IMR-90 (cell line): ENCODE data around the gene SPHK1. TPM values are rescaled to one million over a fixed set of nuclear protein-coding genes. Genes with fewer than 3 reads are reported as not detected.

Experiments used
- ATAC-seq: fragments of 200-7000 bp; cut with Tn5 transposase; 2 replicates; pipeline ENCODE4 v1.9.1; 2020; ENCODE audit warnings: low read depth, mild to moderate bottlenecking, moderate library complexity
- BruUV-seq: library from RNA; stranded (reverse); fragments of 400-500 nt; replicated peaks from 2 replicates; lab custom pipeline; 2021; lab: Mats Ljungman, UMichigan
- CTCF ChIA-PET: fragments of 300-600 bp; formaldehyde crosslinking; extraction: SDS; loops from one replicate; lab custom pipeline; 2021; ENCODE audit warnings: antibody characterized with exemption; lab: Yijun Ruan, JAX
- POLR2A ChIA-PET: fragments of 300-600 bp; sonication (Branson Sonifier 250); formaldehyde crosslinking; loops from one replicate; lab custom pipeline; 2022; ENCODE audit warnings: antibody characterized with exemption; ENCODE audit not compliant: unreplicated experiment; lab: Charles Lee
- DNase-seq: peaks from one replicate; pipeline ENCODE4 v3.0.0; 2013
- H2AFZ ChIP-seq: replicated peaks from 2 replicates; pipeline ENCODE3; 2013; ENCODE audit warnings: low read length, mild to moderate bottlenecking; ENCODE audit not compliant: poor library complexity
- H2AK5ac ChIP-seq: 2 replicates; pipeline ENCODE4 v1.6.1; 2013; ENCODE audit warnings: low read depth, low read length, inconsistent platforms
- H2AK9ac ChIP-seq: replicated peaks from 2 replicates; pipeline ENCODE3; 2013; ENCODE audit warnings: mild to moderate bottlenecking, low read depth, low read length, moderate library complexity; ENCODE audit not compliant: poor library complexity
- H2BK120ac ChIP-seq: 2 replicates; pipeline ENCODE4 v1.6.1; 2013; ENCODE audit warnings: low read depth, low read length, inconsistent platforms
- H2BK15ac ChIP-seq: 3 replicates; pipeline ENCODE4 v1.6.1; 2013; ENCODE audit warnings: low read depth, low read length, inconsistent platforms
- H2BK20ac ChIP-seq: 2 replicates; pipeline ENCODE4 v1.6.1; 2013; ENCODE audit warnings: low read depth, mild to moderate bottlenecking, inconsistent platforms, low read length, moderate library complexity
- H2BK5ac ChIP-seq: 2 replicates; pipeline ENCODE4 v1.6.1; 2013; ENCODE audit warnings: mild to moderate bottlenecking, low read depth, low read length, inconsistent platforms; ENCODE audit not compliant: poor library complexity, severe bottlenecking
- H3K14ac ChIP-seq: replicated peaks from 2 replicates; pipeline ENCODE4 v1.6.1; 2013; ENCODE audit warnings: low read depth, low read length, inconsistent platforms
- H3K18ac ChIP-seq: 2 replicates; pipeline ENCODE4 v1.6.1; 2013; ENCODE audit warnings: low read depth, low read length, control low read depth
- H3K23ac ChIP-seq: 2 replicates; pipeline ENCODE4 v1.6.1; 2013; ENCODE audit warnings: low read depth, low read length, inconsistent platforms
- H3K27ac ChIP-seq: 2 replicates; pipeline ENCODE4 v1.5.1; 2013; ENCODE audit warnings: mild to moderate bottlenecking, control low read depth, low read length; ENCODE audit not compliant: insufficient read depth
- H3K27me3 ChIP-seq: 2 replicates; pipeline ENCODE4 v1.6.1; 2013; ENCODE audit warnings: low read length; ENCODE audit not compliant: control insufficient read depth, insufficient read depth
- H3K36me3 ChIP-seq: 2 replicates; pipeline ENCODE4 v1.6.1; 2013; ENCODE audit warnings: low read length, mixed read lengths; ENCODE audit not compliant: control insufficient read depth, insufficient read depth
- H3K4ac ChIP-seq: 2 replicates; pipeline ENCODE4 v1.6.1; 2013; ENCODE audit warnings: low read depth, low read length, inconsistent platforms
- H3K4me1 ChIP-seq: 2 replicates; pipeline ENCODE4 v1.6.1; 2013; ENCODE audit warnings: low read length, mixed read lengths; ENCODE audit not compliant: control insufficient read depth, insufficient read depth
- H3K4me2 ChIP-seq: 2 replicates; pipeline ENCODE4 v1.6.1; 2013; ENCODE audit warnings: low read depth, mild to moderate bottlenecking, control low read depth, low read length, moderate library complexity
- H3K4me3 ChIP-seq: 2 replicates; pipeline ENCODE4 v1.5.1; 2013; ENCODE audit warnings: low read depth, mild to moderate bottlenecking, control low read depth, low read length, moderate library complexity; ENCODE audit not compliant: insufficient read depth
- H3K56ac ChIP-seq: 2 replicates; pipeline ENCODE4 v1.6.1; 2013; ENCODE audit warnings: low read length, inconsistent platforms; ENCODE audit not compliant: insufficient read depth; ENCODE audit errors: extremely low read depth
- H3K79me1 ChIP-seq, 2 experiments: 2 replicates each; pipeline ENCODE4 v1.6.1; 2013; ENCODE audit warnings: low read length in 2 of 2, inconsistent platforms in 1 of 2, low read depth in 1 of 2
- H3K9ac ChIP-seq: 2 replicates; pipeline ENCODE4 v1.6.1; 2013; ENCODE audit warnings: low read depth, low read length, control low read depth
- H3K9me1 ChIP-seq: 2 replicates; pipeline ENCODE4 v1.6.1; 2013; ENCODE audit warnings: low read length, inconsistent platforms; ENCODE audit not compliant: insufficient read depth
- H3K9me3 ChIP-seq: 2 replicates; pipeline ENCODE4 v1.6.1; 2013; ENCODE audit warnings: low read length; ENCODE audit not compliant: control insufficient read depth, insufficient read depth
- H4K20me1 ChIP-seq: 2 replicates; pipeline ENCODE4 v1.6.1; 2013; ENCODE audit warnings: low read length, inconsistent platforms; ENCODE audit not compliant: insufficient read depth
- H4K5ac ChIP-seq: 2 replicates; pipeline ENCODE4 v1.6.1; 2013; ENCODE audit warnings: mild to moderate bottlenecking, low read depth, low read length, control low read depth
- H4K8ac ChIP-seq, 2 experiments: 2 replicates each; pipeline ENCODE4 v1.6.1; 2013; ENCODE audit warnings: low read depth in 2 of 2, low read length in 2 of 2, control low read depth in 1 of 2, inconsistent platforms in 1 of 2
- H4K91ac ChIP-seq: 2 replicates; pipeline ENCODE4 v1.6.1; 2013; ENCODE audit warnings: low read depth, low read length, inconsistent platforms; ENCODE audit not compliant: insufficient read depth
- MXI1 ChIP-seq: IDR thresholded peaks from 2 replicates; pipeline ENCODE4 v1.6.1; 2012; ENCODE audit warnings: low read depth, mild to moderate bottlenecking, low read length, moderate library complexity, borderline replicate concordance
- RAD21 ChIP-seq: IDR thresholded peaks from 2 replicates; pipeline ENCODE4 v1.6.1; 2012; ENCODE audit warnings: low read length, improper control_type of control experiment
- RFX5 ChIP-seq: IDR thresholded peaks from 2 replicates; pipeline ENCODE4 v1.8.0; 2012; ENCODE audit warnings: low read depth, mild to moderate bottlenecking, low read length, moderate library complexity
- WGBS, 2 experiments: methylation state at CpG; one replicate each; pipeline versions ENCODE4 v1.1.5 to v1.1.7; 2013; ENCODE audit warnings: missing lambda C conversion rate in 2 of 2; ENCODE audit not compliant: insufficient read length in 1 of 2; ENCODE audit errors: extremely low coverage in 2 of 2; 5-methylcytosine and 5-hydroxymethylcytosine counted together
- dilution Hi-C: fragments of 300-500 bp; cut with HindIII; formaldehyde crosslinking; loops from one replicate; pipeline ENCODE4 v1.14.3; 2018; ENCODE audit warnings: low sequenced_read_pairs; ENCODE audit not compliant: unreplicated experiment
- in situ Hi-C: fragments of 300-500 bp; cut with MboI; formaldehyde crosslinking; loops from 3 replicates; pipeline ENCODE4 v1.14.3; 2019; ENCODE audit warnings: low sequenced_read_pairs, inconsistent platforms, mixed read lengths
- intact Hi-C: fragments of 100-400 bp; cut with micrococcal nuclease; formaldehyde crosslinking; loops from 2 replicates; pipeline ENCODE4 v1.10.0; 2022
- polyA plus RNA-seq, 3 experiments: library from polyadenylated mRNA; depleted of rRNA; stranded (reverse); fragments of >200 nt; gene quantifications; 2 replicates each; pipeline ENCODE4 v1.2.3, GENCODE V29; 2012; ENCODE audit warnings: low replicate concordance in 1 of 3
- total RNA-seq: library from RNA; depleted of rRNA; stranded (reverse); fragments of >200 nt; gene quantifications from 2 replicates; pipeline ENCODE4 v1.2.3, GENCODE V29; 2012
- TF ChIP-seq, protein P1 (sequence below): conservative IDR thresholded peaks from 2 replicates; pipeline ENCODE4 v1.5.1; 2012; ENCODE audit warnings: mild to moderate bottlenecking, low read depth, low read length, improper control_type of control experiment

The SPHK1 gene
- total and polyA plus RNA-seq, 2 of the 4 experiments (the other 2 are of a cell fraction) = 44.4 to 82.7 TPM

DNA sequence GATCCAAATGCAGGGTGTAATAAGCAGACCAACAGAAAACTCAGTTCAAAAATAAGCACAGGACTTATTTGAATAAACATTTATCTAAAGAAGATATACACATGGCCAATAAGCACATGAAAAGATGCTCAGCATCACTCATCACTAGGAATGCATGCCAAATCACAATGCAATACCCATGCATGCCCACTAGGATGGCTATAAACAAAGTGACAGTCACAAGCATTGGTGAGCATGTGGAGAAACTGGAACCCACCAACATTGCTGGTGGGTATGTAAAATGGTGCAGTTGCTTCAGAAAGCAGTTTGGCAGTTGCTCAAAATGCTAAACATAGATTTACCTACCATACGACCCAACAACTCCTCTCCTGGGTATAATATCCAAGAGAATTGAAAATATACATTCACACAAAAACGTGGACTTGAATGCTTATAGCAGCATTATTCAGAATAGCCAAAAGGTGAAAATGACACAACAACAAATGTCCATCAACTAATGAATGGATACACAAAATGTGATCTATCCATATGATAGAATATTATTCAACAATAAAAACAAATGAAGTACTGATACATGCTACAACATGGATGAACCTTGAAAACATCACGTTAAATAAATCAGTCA is 48.4 kb downstream of the SPHK1 start:
- WGBS, 2 experiments = no CpG with 5 or more reads among the region's 3 CpGs
- Histone ChIP-seq H4K8ac (no peak overlapping the region), H4K20me1 (peaks cover 76% of the 10 kb centered on the region), H3K4ac (no peak overlapping the region), H2AFZ (no peak overlapping the region), H2BK5ac (no peak overlapping the region), H3K4me3 (no peak overlapping the region), H3K9me3 (no peaks in the 10 kb centered on the region), H3K56ac (no peak overlapping the region), H3K4me2 (peak overlapping the region; percentile 42; the same call in 1 of the 2 replicates), H2AK9ac (no peak overlapping the region), H4K91ac (no peak overlapping the region), H2BK15ac (no peak overlapping the region), H3K79me1 (peaks cover 43 to 83% of the 10 kb centered on the region in 2 experiments), H3K9ac (no peak overlapping the region), H3K9me1 (peaks cover 26% of the 10 kb centered on the region), H3K18ac (no peak overlapping the region), H3K36me3 (peaks cover 4% of the 10 kb centered on the region; the same call in 1 of the 2 replicates), H3K27ac (no peak overlapping the region), H2AK5ac (no peak overlapping the region), H3K27me3 (no peaks in the 10 kb centered on the region), H2BK120ac (no peak overlapping the region), H3K14ac (no peak overlapping the region), H3K4me1 (peaks cover 12% of the 10 kb centered on the region), H3K23ac (no peak overlapping the region), H2BK20ac (no peak overlapping the region), H4K5ac (no peak overlapping the region)
- CTCF ChIA-PET = no interaction called here
- ATAC-seq = peak; percentile 92
- POLR2A ChIA-PET = no interaction called here
- intact Hi-C loops (no loop called here), in situ Hi-C loops (no loop called here), dilution Hi-C loops (no loop called here)
- DNase-seq = peak; percentile 49
- no TSS peak for BruUV-seq
- TF ChIP-seq, protein P1, sequence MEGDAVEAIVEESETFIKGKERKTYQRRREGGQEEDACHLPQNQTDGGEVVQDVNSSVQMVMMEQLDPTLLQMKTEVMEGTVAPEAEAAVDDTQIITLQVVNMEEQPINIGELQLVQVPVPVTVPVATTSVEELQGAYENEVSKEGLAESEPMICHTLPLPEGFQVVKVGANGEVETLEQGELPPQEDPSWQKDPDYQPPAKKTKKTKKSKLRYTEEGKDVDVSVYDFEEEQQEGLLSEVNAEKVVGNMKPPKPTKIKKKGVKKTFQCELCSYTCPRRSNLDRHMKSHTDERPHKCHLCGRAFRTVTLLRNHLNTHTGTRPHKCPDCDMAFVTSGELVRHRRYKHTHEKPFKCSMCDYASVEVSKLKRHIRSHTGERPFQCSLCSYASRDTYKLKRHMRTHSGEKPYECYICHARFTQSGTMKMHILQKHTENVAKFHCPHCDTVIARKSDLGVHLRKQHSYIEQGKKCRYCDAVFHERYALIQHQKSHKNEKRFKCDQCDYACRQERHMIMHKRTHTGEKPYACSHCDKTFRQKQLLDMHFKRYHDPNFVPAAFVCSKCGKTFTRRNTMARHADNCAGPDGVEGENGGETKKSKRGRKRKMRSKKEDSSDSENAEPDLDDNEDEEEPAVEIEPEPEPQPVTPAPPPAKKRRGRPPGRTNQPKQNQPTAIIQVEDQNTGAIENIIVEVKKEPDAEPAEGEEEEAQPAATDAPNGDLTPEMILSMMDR = peak; percentile 46
- TF ChIP-seq MXI1 = peak; percentile 66; the same call in 1 of the 2 replicates
- TF ChIP-seq RFX5 = peak; percentile 90
- TF ChIP-seq RAD21 = no peak
